HepG2 (cell line): ENCODE measurements around the gene OR5L2. TPM values are rescaled to one million over a fixed set of nuclear protein-coding genes. Genes with fewer than 3 reads are reported as not detected.

Experiments used
- ATAC-seq: fragments of 200-7000 bp; cut with Tn5 transposase; 3 replicates; pipeline ENCODE4 v1.9.1; 2020; ENCODE audit warnings: mild to moderate bottlenecking, moderate library complexity
- BruUV-seq: library from RNA; stranded (reverse); fragments of 400-500 nt; replicated peaks from 2 replicates; lab custom pipeline; 2021; lab: Mats Ljungman, UMichigan
- CTCF ChIA-PET: fragments of 300-600 bp; formaldehyde crosslinking; extraction: SDS; loops from one replicate; lab custom pipeline; 2021; ENCODE audit warnings: low total read pairs, inconsistent platforms, low intra/inter-chr PET ratio; lab: Yijun Ruan, JAX
- POLR2A ChIA-PET: fragments of 350-600 bp; sonication (Branson Sonifier 250); formaldehyde crosslinking; loops from one replicate; lab custom pipeline; 2020; ENCODE audit warnings: antibody characterized with exemption, inconsistent platforms; lab: Yijun Ruan, JAX
- DNase-seq: peaks from one replicate; pipeline ENCODE4 v3.0.0-alpha.2; 2015; ENCODE audit warnings: low spot score
- FAIRE-seq: peaks from 3 replicates; lab custom pipeline; 2011; peaks lifted over from hg19 to GRCh38; lab: Jason Lieb, UNC
- H2AFZ ChIP-seq: one replicate; pipeline ENCODE4 v1.6.1; 2011; ENCODE audit warnings: low read length, inconsistent platforms
- H3K27ac ChIP-seq: fragments of 300-600 bp; 3 replicates; pipeline ENCODE4 v1.8.0; 2011; ENCODE audit warnings: mixed run types, mild to moderate bottlenecking, mixed read lengths, low read length, inconsistent platforms; ENCODE audit not compliant: insufficient read depth; ENCODE audit errors: extremely low read length
- H3K27me3 ChIP-seq, 2 experiments: fragments of 200-600 bp in 1 of 2; 2 replicates in 1 of 2; 3 replicates in 1 of 2; pipeline versions ENCODE4 v1.6.0 to v1.8.0; 2011; ENCODE audit warnings: low read length in 2 of 2, mild to moderate bottlenecking in 2 of 2, moderate library complexity in 2 of 2, inconsistent platforms in 1 of 2; ENCODE audit not compliant: insufficient read depth in 2 of 2, control insufficient read depth in 1 of 2
- H3K36me3 ChIP-seq, 2 experiments: fragments of 200-600 bp in 1 of 2; replicated peaks in 1 of 2; 2 replicates in 1 of 2; 3 replicates in 1 of 2; pipeline versions ENCODE4 v1.5.1 to v1.8.0; 2011; ENCODE audit warnings: low read length in 2 of 2, inconsistent platforms in 1 of 2; ENCODE audit not compliant: insufficient read depth in 2 of 2, control insufficient read depth in 1 of 2
- H3K4me1 ChIP-seq: 2 replicates; pipeline ENCODE4 v1.5.1; 2012; ENCODE audit warnings: low read length, inconsistent platforms; ENCODE audit not compliant: insufficient read depth
- H3K4me2 ChIP-seq: 2 replicates; pipeline ENCODE4 v1.6.0; 2011; ENCODE audit warnings: low read depth, low read length, inconsistent platforms
- H3K4me3 ChIP-seq, 3 experiments: fragments of 200-600 bp in 1 of 3; sonication (generic), shearing (Covaris generic) in 1 of 3; replicated peaks in 1 of 3; 2 replicates each; pipeline ENCODE4 v1.5.1; 2011 to 2016; ENCODE audit warnings: low read length in 3 of 3, inconsistent platforms in 2 of 3, low read depth in 2 of 3, mild to moderate bottlenecking in 2 of 3, control low read depth in 1 of 3, mixed read lengths in 1 of 3; ENCODE audit not compliant: insufficient read depth in 1 of 3
- H3K79me2 ChIP-seq: one replicate; pipeline ENCODE4 v1.6.1; 2011; ENCODE audit warnings: low read length, inconsistent platforms; ENCODE audit not compliant: insufficient read depth
- H3K9ac ChIP-seq: 2 replicates; pipeline ENCODE4 v1.6.0; 2011; ENCODE audit warnings: mild to moderate bottlenecking, low read depth, low read length, inconsistent platforms; ENCODE audit not compliant: insufficient read depth
- H3K9me3 ChIP-seq: 2 replicates; pipeline ENCODE4 v1.5.1; 2012; ENCODE audit warnings: mild to moderate bottlenecking, low read length
- H4K20me1 ChIP-seq: 2 replicates; pipeline ENCODE4 v1.6.0; 2011; ENCODE audit warnings: inconsistent platforms, mild to moderate bottlenecking, low read length, moderate library complexity; ENCODE audit not compliant: insufficient read depth
- CREB3 ChIP-seq: sonication (generic); formaldehyde crosslinking; IDR thresholded peaks from 2 replicates; pipeline ENCODE4 v1.5.0; 2020; ENCODE audit warnings: missing genetic modification reagents
- HDAC2 ChIP-seq: sonication (generic); formaldehyde crosslinking; IDR thresholded peaks from 2 replicates; pipeline ENCODE4 v1.4.0; 2020; ENCODE audit warnings: missing genetic modification reagents
- KDM6A ChIP-seq: IDR thresholded peaks from 2 replicates; pipeline ENCODE4 v1.6.1; 2016; ENCODE audit warnings: low read depth
- MAFF ChIP-seq: IDR thresholded peaks from 2 replicates; pipeline ENCODE4 v1.6.1; 2011; ENCODE audit warnings: low read depth, low read length, improper control_type of control experiment
- MAFK ChIP-seq, 2 experiments: IDR thresholded peaks in 1 of 2; conservative IDR thresholded peaks in 1 of 2; 2 replicates each; pipeline ENCODE4 v1.6.1; 2011; ENCODE audit warnings: improper control_type of control experiment in 2 of 2, low read length in 2 of 2
- PHF8 ChIP-seq: sonication (generic); formaldehyde crosslinking; IDR thresholded peaks from 2 replicates; pipeline ENCODE4 v1.5.0; 2020; ENCODE audit warnings: missing genetic modification reagents
- RFXANK ChIP-seq: IDR thresholded peaks from 2 replicates; pipeline ENCODE4 v1.6.1; 2016
- ZNF275 ChIP-seq: sonication (generic); formaldehyde crosslinking; IDR thresholded peaks from 2 replicates; pipeline ENCODE4 v1.8.0; 2022; ENCODE audit warnings: missing genetic modification reagents, mild to moderate bottlenecking, inconsistent platforms, borderline replicate concordance
- WGBS: methylation state at CpG from one replicate; pipeline ENCODE4 v1.1.6; 2017; ENCODE audit warnings: low lambda C conversion rate; 5-methylcytosine and 5-hydroxymethylcytosine counted together
- in situ Hi-C: cut with HindIII; loops from 2 replicates; pipeline ENCODE4 v1.10.0; 2017; ENCODE audit warnings: low pct_unique_long_range_greater_than_20kb; ENCODE audit not compliant: extremely low pct_ligation_motif_present
- intact Hi-C: fragments of 100-400 bp; cut with micrococcal nuclease; formaldehyde crosslinking; loops from one replicate; pipeline ENCODE4 v1.10.0; 2022; ENCODE audit not compliant: unreplicated experiment
- polyA plus RNA-seq, 8 experiments: library from polyadenylated mRNA; depleted of rRNA in 3 of 8; stranded (reverse) in 7 of 8; unstranded in 1 of 8; fragments of >200 nt; fragmentation: Illumina TruSeq in 4 of 8; extraction: Trizol in 4 of 8; gene quantifications; 2 replicates each; pipeline versions ENCODE4 v1.2.1 to v1.2.3, GENCODE V29; 2011 to 2016; ENCODE audit warnings: low read depth in 4 of 8, missing spikeins in 1 of 8, mixed read lengths in 1 of 8; ENCODE audit not compliant: insufficient read depth in 1 of 8
- total RNA-seq, 5 experiments: library from RNA; depleted of rRNA; stranded (reverse); fragments of >200 nt; fragmentation: Illumina TruSeq; extraction: Trizol; gene quantifications; 2 replicates each; pipeline ENCODE4 v1.2.3, GENCODE V29; 2016; ENCODE audit warnings: low read depth in 1 of 5

Gene OR5L2
- total and polyA plus RNA-seq, 2 of the 13 experiments (the other 11 are each of a cell fraction or from before 2014, with no cell fraction given): not detected

GRCh38 chr11:55826919-55827318 lies at the start of gene OR5L2 (continued):
- TF ChIP-seq RFXANK (no peak), ZNF275 (CRISPR knock-in tag) (no peak), CREB3 (no peak), PHF8 (CRISPR knock-in tag) (no peak), KDM6A (CRISPR knock-in tag) (no peak)

- no peaks in the 10 kb centered on the region for H3K4me1 ChIP-seq
- H2AFZ ChIP-seq: no peak overlapping the region
- H3K79me2 ChIP-seq: no peaks in the 10 kb centered on the region
- H3K27ac ChIP-seq: no peak overlapping the region
- H3K36me3 ChIP-seq: no peaks in the 10 kb centered on the region
- intact Hi-C loops (no loop called here), in situ Hi-C loops (no loop called here)
- no peaks in the 10 kb centered on the region for H4K20me1 ChIP-seq
- POLR2A ChIA-PET: no interaction called here
- ATAC-seq (no peak), FAIRE-seq (no peak), DNase-seq (no peak)
- no peaks in the 10 kb centered on the region for H3K27me3 ChIP-seq
- H3K4me2 ChIP-seq: no peak overlapping the region
- H3K4me3 ChIP-seq: no peak overlapping the region
- CTCF ChIA-PET: no interaction called here
- 2% methylated on average over 1 of the region's 1 CpG for WGBS
- no TSS peak for BruUV-seq
- H3K9ac ChIP-seq: no peak overlapping the region
- peak; percentile 44; the same call in 1 of the 2 replicates for TF ChIP-seq MAFF
- TF ChIP-seq HDAC2: no peak
- peak; percentile 23 to 76; a peak in 3 of 4 replicates for TF ChIP-seq MAFK (conservative IDR thresholded peaks at IDR 0.05 in 1 of 2, IDR thresholded peaks at IDR 0.05 in 1 of 2; ENCODE audit: low read length in 2 of 2)
- TF ChIP-seq, all 625 proteins: peak for 2
- peaks cover 62% of the 10 kb centered on the region for H3K9me3 ChIP-seq
Measured at GRCh38 chr11:55791606-55792005, 35.4 kb upstream of the OR5L2 start.
